Stimulated activated CD8-positive, alpha-beta memory T cell treated with anti-CD3 and anti-CD28 coated beads, Interleukin-2, amount 100 ng/mL, for 1 hour (primary cell): ENCODE results near the gene ATG2A.

ENCODE experiments used
- DNase-seq, 2 donors: peaks; one replicate each; pipeline ENCODE4 v3.0.0-alpha.2; 2020; ENCODE audit warnings: low read depth in 2 of 2

ATG2A gene

GRCh38 chr11:64870176-64870892 is 46.7 kb downstream of the ATG2A start:
- DNase-seq: no peak

DNA sequence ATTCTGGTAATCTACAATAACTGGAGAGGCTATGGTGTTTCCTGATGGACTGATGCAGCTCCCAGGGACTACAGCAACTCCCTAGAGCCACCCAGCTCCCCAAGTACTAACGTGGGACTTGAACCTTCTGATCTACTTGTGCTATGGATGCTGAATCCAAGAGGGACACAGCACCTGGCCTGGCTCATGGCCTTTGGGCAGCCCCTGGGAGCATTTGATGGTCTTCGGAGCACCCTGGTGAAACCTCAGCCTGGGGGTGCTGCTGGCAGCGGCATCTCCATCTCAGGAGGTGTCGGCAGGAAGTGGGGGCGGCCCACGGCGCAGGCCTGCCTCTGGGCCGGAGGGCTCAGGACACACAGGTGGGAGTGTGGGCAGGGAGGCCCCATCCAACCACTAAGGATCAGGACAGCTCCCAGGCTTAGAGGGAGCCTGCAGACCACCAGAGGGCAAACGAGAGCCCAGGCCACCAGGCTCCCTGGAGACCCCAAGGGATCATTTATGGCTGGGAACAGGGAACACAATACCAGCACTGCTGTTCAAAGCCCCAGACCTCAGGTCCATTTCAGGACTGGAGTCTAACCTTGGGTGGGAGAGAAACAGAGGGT is 47.3 kb downstream of the ATG2A start:
- DNase-seq: no peak

GRCh38 chr11:64868904-64869570 is 48.0 kb downstream of the ATG2A start:
- DNase-seq: no peak

DNA sequence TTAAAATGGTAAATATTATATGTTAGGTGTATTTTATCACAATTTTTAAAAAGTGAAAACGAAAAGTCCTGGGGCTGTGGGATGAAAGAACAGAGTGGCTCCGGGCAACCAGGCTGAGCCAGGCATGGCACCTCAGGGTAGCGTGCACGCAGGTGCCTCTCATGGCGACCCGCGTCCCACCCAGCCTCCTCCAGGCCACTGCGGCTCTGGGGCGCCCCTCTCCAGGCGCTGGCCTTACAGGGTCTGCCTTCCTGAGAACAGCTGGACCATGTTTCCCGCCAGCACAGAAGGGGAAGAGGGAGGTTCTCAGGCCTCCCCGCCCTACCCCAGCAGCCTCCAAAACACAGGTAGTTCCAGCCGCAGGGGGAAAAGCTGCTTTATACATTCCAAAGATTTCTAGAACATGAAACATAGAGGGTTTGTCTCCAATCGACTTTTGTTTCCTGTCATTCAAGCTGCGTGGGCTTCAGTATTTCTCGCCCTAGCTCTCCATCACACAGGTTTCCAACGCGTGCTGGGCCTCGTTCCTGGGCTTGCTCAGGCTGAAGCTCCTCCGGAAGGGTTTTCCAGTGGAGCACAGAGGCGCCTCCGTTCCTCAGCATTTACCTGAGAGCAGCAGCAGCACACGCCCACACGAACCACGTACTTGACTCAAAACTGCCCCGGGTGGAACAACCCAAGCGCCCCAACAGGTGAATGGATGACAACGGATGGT is 49.1 kb downstream of the ATG2A start:
- DNase-seq: no peak

GRCh38 chr11:64866173-64866491 is 50.9 kb downstream of the ATG2A start:
- no peak for DNase-seq

DNA sequence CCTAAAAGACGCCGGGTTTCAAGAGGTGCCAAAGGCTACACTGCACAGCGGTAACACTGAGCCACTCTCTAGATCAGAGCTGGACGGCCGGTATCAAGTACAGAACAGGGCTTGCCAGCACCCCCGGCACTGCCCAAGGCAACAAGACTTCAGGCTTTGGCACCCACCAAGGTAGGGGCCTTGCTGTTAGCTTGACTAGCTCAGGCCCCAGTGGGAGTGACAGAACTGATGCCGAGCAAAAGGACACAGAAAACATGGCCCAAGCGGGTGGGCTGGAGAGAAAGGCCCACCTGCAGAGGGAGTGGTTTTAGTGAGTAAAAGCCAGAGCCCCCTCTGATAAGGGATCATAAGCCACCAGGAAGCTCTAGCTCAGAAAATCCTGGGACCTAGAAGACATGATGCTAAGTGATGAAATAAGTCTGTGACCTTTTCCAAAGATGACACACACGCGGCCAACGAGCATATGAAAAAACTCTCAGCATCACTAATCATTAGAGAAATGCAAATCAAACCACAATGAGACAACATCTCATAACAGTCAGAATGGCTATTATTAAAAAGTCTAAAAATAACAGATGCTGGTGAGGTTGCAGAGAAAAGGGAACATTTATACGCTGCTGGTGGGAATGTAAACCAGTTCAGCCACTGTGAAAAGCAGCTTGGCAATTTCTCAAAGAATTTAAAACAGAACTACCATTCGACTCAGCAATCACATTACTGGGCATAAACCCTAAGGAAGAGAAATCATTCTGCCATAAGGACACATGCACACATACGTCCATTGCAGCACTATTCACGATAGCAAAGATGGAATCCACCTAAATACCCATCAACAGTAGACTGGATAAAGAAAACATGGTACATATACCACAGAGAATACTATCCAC is 51.5 kb downstream of the ATG2A start:
- no peak for DNase-seq

- no peak for DNase-seq
Measured at GRCh38 chr11:64864473-64865285, 52.3 kb downstream of the ATG2A start.

- DNase-seq: no peak
Measured at GRCh38 chr11:64864135-64864472, 52.9 kb downstream of the ATG2A start.

- DNase-seq: no peak
Measured at GRCh38 chr11:64863391-64864060, 53.5 kb downstream of the ATG2A start.

- DNase-seq: no peak
Measured at GRCh38 chr11:64862987-64863390, 54.0 kb downstream of the ATG2A start.

GRCh38 chr11:64861227-64861975 is 55.6 kb downstream of the ATG2A start:
- no peak for DNase-seq

DNA sequence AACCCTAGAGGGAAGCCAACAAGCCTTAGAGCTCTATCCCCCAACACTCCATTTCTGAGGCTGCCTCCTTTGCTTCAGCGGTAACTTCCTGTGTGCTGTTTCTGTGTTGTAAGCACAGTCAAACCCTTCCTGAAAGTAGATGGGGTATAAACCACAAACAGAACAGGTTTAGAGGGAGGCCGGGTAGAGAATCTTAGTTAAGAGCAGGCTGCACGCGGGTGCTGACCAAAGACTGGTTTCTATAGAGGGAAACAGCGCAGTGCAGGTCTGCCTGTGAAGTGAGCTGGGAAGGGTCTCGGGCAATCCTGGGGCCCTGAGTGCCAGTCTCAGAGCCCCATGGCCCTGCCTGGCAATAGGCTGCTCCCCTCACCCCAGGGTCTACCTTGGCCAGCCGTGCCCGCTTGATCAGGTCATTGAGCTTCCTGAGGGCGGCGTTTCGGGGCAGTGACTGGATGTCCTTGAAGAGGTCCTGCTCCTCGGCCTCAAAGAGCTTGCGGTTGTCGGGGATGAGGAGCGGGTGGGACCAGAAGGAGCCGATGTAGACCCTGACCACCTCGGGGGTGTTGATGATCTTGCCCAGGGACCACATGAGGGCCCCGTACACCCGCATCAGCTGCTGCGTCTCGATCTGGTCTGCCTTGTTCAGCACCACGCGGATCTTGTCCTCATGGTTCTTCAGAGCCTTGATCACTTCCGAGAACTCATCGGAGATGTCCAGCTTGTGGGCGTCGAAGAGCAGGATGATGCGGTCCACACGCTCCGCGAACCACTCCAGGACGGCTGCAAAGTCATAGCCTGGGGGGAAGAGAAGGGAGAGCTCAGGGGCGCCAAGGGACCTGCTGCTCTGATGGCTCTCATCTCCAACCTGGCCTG is 57.2 kb downstream of the ATG2A start:
- DNase-seq: no peak

DNA sequence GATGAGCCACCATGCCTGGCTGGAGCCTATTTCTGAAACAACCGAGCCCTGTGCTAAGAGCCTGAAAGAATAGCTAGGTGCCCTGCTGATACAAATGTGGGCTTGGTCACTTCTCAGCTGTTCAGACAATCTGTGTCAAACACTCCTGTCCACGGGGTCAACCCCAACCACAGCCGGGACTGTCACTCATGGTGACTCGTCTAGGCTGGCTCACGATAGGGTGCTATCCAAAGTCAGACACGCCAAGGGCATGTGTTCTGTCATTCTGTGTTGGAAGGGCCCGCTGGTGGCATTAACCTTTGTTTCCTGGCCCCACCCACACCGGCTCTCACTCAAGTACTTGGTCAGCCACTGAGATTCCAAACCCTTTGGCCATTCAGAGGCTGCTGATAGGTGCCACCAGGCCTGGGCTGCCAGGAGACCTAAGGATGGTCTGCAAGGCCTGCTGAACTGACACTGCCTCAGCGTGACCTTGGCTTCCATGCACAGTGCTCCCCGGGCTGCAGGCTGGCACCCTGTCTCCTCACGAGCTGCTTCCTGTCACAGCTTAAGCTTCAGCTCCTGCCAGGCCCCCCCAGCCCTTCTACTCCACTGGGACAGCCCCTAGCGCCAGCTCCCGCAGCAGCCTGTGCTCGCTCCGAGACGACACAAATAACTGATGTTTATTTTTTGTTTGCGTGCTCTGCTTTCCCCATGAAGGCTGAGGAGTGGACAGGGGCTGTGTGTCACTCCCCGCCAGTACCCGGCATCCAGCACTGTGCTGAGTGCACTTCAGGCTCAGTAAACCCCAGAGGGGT is 58.3 kb downstream of the ATG2A start:
- no peak for DNase-seq

DNA sequence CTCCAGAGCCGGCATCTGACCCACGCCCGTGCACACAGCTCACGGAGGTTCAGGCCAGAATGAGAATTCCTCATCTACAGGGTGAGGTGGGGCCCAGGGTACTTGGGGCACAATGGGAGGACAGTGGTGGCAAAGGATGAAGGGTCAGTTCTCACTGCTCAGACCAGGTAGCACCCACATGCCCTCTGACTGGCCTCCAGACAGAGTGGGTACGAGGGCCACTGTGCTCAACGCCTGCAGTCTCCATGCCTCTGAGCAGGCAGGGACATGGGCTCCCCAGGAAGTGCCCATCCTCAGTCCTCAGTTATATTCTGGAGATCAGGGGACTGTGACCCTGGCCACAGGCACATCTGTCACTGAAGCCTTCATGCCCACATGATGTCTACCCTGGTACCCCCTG is 59.5 kb downstream of the ATG2A start:
- no peak for DNase-seq

- DNase-seq: no peak
Measured at GRCh38 chr11:64856382-64857227, 60.4 kb downstream of the ATG2A start.

DNA sequence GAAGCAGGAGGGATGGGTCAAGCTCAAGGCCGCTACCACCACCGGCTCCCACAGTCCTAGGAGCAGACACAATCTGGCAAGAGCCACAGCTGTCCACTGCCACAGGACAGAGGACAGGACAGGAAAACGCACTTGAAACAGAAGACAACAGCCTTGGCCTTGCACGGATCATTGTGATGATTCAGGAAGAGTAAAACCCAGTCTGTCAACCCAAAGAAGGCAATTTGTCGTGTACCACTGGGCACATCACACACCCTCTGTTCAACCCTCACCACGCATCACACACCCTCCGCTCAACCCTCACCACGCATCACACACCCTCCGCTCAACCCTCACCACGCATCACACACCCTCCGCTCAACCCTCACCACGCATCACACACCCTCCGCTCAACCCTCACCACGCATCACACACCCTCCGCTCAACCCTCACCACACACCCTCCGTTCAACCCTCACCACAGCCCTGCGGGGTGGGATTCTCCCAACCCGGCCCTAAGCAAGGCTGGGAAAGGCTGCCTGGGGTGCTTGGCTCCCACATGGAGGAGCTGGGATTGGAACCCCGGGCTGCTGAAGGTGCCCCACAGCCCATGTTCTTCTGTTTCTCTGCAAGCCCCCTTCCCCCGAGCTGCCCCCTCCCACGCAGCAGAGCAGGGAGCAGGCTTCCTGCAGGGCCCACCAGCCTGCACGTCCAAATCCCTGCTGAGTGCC is 61.3 kb downstream of the ATG2A start:
- no peak for DNase-seq
